ENCODE data around the gene DNAJB8.
A peak's percentile ranks its signal among the peaks of the same experiment; 100 is the strongest.

Gene DNAJB8

DNA sequence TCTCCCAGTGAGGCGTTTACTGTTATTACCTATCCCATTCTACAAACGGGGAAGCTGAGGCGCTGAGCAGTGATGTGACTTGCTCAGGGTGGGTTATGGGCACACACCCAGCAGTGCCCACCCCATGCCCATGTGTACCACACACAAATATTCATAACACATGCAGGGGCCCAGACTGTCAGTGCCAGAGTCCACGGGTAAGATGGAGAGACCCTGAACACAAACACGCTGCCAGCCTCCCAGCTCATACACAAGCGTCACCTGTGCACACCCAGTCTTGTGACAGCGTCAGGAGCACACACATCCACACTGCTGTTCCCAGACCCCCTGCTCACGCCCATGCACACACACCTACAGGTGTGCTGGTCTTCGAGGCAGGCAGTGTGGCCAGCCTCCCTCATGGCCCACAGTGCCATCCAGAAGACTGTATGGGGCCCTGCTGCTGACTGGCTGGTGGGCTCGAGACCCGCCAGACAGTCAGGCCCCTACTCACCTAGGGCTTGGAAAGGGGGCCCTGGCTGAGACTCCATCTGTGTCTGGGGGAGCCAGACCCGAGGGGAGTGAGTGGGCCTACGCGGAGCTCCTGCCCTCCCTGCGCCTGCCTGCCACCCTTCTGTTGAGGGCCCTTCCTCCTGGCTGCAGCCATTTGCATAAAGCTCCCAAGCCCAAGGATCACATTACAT is 39.4 kb downstream of the DNAJB8 start:
- DNase-seq = no peak

DNA sequence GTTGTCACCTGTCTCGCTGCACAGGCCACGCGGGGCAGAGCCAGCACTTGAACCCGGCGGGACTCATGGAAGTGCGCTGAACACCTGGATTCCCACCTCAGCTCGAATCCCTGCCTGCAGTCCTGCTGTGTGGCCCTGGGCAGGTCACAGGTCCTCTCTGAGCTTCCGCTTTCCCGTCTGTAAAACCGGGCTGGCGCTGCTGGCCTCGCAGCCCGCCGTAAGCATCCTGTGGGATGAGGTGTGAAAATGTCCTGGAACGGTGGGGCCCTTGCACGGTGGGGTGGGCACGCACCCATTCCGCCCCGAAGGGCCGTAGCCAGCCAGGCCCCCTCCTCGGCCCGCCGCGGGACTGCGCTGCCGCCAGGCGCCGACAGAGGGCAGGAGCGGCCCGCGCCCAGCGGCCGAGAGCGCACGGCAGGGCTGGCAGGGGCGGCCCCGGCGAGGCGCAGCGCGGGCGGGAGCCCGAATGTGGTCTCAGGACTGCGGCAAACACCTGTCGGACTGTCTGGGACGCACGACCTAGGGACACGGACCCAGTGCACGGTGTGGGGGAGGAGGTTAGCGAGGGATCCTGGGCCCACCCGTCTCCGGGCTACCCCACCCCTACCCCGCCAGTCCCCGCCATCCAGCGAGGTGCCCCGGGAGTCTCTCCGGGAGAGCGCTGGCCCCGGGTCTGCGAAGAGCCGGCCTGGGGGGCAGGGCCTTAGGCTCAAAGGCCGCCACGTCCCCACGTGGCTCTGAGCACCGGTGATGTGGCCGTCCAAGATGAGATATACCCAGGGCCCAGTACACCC is 40.4 kb downstream of the DNAJB8 start:
- peak in 16 of 51 donors; percentile 2 to 64 (median 17) for DNase-seq

DNA sequence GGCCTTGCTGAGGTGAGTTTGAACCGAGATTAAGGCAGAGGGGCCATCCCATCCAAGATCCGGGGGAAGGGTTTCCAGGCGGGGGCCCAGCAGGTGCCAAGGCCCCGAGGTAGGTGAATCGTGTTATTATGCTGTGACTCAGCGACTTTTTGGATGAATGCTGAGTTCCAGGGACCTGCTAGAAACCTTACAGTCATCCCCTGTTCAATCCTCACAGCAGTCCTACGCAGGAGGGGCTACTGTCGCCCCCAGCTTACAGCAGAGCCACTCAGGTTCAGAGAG is 40.9 kb downstream of the DNAJB8 start:
- no peak for DNase-seq

DNA sequence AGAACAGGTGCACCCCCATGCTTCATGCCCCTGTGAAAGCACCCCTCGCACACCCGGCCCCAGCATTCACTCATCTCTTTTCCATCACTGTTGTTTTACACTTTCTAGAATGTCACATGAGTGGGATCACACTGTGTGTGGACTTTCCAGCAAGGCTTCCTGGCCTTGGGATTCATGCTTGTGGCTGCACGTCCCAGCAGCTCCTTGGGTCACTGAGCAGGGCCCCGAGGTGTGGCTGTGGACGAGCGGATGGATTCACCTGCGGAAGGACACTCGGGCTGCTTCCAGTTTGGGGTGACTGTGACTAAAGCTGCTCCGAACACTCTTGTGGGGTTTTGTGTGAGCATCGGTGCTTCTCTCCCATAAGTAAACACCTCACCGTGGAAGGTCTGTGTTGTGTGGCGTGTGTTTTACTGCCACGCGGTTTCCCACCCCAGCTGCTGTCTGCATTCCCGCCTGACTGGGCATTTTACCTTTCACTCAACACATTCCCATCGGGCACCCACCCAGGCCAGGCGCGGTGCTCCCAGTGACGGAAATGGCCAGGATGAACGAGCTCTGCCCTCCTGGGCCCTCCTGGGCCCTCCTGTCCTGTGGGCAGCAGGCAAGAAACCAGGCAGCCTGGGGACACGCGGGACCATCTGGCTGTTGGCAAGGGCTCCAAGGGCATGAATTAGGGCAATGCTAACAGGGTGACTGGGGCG is 41.4 kb downstream of the DNAJB8 start:
- no peak for DNase-seq

DNA sequence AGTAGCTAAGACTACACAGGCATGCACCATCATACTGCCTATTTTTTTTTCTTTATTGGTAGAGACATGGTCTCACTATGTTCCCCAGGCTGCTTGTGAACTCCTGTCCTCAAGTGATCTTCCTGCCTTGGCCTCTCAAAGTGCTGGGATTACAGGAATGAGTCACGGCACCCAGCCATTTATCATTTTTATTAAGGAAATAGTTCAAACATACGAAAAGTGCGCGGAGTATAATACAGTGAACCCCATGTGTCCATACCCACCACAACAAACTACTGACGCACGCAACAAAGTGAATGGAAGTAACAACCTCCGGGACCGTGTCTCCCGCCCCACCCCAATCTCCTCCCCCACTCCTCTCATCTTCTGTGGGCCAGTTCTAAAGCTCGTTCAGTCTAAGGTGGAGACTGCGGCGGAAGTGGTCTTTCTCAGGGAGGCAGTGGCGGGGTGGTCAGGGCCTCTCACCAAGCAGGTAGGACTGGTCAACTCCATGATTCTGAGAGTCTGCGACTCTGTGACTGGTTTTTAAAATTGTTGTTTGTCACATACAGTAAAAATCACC is 42.1 kb downstream of the DNAJB8 start:
- no peak for DNase-seq

DNA sequence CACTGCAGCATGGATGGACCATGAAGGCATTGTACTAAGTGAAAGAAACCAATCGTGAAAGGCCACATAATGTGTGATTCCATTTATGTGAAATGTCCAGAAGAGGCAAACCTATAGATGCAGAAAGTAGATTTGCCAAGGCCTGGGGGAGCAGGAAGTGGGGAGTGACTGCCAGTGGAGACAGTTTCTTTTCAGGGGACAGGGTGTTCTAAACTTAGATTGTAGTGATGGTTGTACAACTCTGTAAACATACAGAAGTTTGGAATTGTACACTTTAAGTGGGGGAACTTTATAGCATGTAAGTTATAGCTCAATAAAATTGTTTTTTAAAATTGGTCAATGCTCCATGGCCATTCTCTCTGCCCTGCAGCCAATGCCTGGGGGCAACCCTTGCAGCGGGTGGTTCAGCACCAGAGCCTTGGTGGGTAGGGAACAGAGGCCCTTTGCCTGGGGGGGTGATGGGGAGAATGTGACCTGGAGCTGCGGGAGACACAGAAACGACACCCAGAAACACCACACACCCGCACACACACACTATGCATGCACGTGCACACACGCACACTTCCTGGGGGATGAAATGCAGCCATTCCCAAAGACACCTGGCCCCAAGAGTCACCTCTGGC is 43.1 kb downstream of the DNAJB8 start:
- no peak for DNase-seq

DNA sequence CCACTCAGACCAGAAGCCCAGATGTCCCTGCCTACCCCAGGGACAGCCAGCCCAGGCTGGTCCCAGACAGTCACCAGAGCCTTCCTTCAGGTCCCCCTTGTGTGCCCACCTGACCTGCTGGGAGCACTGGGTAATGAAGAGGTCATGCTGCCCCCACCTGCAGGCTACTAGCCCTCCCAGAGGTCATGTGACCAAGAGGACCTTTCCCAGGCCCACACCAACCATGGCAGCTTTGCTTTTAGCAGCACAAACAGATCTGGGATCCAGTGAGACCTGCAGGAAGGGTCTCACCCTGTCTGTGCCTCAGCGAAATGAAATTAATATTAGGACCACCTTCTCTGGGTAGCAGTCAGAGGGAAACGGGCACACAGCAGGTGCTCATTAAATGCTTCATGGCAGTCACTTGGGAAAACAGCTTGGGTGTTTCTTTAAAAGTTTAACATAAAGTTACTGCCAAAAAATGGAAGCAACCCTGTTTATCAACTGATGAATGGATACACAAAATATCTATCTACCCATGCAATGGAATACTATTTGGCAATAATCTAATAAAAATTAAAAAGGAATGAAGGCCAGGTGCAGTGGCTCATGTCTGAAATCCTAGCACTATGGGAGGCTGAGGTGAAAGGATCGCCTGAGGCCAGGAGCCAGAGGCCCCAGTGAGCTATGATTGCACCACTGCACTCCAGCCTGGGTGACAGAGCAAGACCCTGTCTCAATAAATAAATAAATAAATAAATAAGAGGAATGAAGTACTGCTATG is 43.7 kb downstream of the DNAJB8 start:
- no peak for DNase-seq

DNA sequence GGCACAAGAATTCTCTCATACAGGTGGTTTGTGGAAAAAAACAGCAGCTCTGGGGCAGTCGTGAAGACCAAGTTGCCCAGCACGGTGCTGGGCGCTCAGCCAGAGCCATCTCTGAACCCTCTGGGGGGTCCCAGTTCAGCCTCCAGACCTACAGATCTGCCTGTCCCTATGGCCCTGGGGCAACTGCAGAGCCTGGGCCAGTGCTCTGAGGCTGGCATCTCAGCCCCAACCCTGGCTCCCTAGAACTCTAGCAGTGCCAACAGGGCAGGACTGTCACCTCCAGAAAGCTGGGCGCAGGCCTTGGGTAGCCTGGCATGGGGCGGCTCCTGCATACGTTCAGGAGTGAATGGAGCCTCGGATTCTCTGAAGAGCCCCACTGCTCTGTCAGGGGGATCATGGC is 44.7 kb downstream of the DNAJB8 start:
- DNase-seq = no peak

DNA sequence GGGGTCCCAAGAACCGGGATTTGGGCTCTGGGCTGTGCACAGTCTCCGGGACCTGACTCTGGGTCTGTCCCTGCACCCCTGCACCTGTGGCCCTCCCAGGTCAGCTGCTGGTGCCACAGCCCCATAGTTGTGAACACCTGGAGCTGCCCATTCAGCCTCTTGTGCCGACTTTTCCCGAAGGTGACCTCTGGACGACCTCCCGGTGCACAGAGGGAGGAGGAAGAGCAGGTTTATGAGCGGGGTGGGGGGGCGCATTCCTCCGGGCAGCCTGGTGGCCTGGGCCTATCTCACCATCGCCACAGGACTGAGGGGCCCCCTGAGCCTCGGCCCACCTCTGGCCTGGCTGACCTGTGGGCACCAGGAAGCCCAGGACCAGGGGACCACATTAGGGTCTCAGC is 45.3 kb downstream of the DNAJB8 start:
- DNase-seq = no peak

DNA sequence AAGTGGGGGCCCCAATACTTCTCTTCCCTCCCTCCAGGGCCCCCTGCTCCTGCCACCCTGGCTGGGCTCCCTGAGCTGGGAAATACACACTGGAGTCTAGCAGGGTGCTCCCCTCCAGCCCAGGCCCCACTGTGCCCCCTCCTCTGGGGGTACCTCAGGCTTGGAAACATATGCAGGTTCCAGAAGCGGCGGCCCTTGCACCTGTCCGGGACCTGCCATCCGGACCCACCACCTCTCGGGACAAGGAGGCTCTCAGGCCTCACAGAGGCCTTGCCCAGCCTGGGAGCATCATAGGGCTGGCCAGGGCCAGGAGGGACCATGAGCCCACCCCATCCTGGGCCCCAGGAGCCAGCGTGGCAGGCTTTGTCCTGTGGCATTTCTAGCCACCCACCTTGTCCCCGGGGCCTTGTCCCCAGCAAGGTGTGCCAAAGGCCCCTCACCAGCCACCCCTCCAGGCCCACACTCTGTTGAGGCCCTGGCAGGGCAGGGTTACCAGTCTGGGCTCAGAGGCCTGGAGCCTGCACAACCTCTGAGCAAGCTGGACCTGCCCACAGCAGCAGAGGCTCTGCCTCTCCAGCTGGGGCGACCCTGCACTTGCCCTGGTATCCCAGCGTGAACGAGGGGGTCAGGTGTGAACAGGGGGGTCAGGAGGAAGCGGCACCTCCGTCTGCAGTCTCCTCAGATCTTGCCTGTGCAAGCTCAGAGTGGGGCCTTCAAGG is 45.8 kb downstream of the DNAJB8 start:
- no peak for DNase-seq

DNA sequence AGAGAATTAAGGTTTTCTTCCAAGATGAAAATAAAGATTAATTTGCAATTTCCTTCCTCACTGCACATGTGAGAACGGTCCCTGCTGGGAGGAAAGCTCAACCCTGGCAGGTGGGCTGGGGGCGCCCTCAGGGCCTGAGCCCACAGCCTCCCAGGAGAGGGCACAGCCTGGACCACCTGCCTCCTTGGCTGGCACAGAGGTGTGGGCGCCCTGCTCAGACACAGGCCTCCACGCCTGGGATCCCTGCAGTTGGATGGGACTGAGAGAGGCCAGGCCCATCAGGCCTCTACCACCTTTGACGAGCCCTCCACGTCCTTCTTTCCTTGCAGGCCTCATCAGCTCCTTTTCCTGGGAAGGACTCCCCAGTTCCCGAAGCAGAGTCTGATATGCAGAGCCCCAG is 46.4 kb downstream of the DNAJB8 start:
- no peak for DNase-seq

DNA sequence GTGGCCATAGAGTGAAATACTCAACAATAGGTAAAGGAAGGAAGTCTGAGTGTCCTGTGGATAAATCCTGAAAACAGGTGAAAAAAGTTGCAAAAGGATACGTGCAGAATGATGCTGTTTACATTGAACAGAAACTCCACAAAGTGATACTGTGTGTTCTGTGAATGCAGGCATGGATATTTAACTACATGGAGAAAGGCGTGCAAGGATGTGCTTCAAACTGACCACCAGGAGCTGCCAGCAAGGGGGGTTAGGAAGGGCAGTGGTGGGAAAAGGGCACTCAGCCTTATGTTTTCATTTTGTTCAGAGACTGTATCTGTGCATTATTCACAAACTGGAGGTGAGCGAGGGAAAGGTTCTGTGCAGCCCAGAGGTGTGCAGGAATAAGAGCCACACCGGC is 47.4 kb downstream of the DNAJB8 start:
- no peak for DNase-seq

DNA sequence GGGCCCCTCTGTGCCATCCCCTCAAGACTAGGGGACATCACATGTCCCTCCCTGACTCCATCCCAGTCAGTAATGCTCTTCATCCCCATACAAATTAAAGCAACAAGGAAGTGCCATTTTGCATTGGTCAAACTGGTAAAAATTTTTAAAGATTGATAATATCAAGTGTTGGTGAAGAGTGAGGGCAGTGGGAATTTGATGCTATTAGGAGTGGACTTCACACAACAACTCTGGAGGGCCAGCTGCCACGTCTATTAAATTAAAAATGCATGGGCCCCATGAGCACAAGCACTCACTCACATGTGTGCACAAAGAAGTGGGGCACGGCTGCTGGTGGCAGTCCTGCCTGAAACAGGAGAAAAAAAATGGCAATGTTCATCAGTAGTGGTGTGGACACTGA is 47.8 kb downstream of the DNAJB8 start:
- no peak for DNase-seq

DNA sequence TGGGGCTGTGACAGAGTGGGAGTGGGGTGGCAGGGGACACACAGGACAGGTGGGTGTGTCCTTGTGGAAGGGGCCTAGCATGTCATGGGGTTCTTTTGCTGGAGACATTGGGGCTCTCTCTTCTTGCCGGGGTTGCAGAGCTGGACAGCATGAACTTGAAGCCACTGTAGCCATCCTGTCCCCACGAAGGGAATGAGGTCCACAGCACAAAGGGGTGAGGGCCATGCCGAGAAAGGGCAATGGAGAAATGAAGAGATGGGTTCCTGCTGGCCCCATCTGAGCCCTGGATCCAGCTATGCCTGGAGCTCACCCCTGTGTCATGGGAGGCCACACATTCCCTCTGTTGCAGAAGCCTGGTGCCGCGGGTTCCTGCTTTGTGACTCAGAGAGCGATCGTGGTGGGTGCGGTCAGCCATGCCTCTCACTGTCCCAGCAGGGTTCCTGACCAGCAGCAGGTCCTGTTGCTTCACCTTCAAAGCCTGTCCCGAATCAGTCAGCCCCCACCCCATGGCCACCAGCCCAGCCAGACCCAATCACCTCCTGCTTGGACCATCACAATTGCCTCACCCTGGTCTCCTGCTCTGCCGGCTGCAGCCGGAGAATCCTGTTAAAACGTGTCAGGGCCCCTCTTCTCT is 50.0 kb downstream of the DNAJB8 start:
- no peak for DNase-seq

DNA sequence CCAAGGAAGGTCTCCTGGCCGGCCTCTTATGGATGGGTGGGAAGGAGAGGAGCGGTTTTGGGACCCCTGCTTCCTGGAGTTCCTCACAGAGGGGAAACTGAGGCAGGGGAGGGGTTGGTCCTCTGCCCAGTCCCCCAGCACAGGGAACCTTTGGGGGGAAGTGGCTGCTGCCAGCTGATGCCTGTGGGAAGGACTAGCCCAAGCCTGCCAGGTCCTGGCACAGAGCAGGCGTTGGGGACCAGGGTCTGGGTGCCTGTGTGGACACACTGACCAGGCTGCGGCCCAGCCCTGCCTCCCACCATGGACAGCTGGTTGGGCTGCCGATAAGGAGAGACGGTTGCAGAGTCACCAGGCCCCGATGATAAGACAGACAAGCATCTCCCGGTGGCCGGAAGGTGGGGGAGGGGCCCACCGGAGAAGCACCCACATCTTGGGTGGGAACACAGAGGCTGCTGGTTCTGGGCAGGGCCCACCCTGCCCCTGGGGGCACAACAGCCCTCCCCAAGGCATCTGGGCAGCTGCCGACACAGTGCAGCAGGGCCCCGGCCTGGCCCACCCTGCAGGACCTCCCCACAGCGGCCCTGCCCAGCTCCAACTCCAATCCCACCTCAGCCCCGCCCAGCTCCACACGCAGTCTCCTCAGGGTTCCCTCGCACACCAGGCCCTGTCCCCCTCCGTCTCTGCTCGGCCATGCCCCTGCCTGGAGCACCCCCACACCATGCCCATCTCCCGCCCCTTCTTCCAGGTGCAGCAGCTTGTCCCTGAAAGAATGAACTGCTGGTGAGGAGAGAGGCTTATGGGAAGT is 50.7 kb downstream of the DNAJB8 start:
- no peak for DNase-seq

DNA sequence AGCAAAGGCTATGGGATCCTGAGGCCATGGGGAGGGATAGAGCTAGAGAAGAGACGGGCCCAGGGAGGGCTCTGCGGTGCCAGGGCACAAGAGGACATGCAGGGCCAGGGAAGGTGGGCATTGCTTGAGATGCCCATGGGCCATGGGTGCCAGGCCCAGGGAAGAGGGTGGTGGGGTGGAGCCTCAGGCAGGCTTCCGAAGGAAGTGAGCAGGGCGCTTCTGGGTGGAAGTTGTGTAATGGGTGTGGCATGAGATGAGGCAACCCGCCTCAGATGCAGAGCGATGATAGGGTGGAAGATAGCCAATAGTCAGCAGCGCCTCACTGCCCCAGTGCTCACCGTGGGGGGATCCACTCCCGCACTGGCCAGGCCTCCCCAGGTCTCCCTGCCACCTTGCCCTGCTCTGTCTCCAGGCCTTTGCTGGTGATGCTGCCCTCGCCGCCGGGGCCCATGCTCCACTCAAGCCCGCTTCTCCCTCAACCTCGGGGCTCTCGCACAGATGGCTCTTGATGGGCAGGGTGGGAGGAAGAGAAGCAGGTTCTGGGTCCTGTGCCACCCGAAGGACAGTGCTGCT is 51.4 kb downstream of the DNAJB8 start:
- no peak for DNase-seq

DNA sequence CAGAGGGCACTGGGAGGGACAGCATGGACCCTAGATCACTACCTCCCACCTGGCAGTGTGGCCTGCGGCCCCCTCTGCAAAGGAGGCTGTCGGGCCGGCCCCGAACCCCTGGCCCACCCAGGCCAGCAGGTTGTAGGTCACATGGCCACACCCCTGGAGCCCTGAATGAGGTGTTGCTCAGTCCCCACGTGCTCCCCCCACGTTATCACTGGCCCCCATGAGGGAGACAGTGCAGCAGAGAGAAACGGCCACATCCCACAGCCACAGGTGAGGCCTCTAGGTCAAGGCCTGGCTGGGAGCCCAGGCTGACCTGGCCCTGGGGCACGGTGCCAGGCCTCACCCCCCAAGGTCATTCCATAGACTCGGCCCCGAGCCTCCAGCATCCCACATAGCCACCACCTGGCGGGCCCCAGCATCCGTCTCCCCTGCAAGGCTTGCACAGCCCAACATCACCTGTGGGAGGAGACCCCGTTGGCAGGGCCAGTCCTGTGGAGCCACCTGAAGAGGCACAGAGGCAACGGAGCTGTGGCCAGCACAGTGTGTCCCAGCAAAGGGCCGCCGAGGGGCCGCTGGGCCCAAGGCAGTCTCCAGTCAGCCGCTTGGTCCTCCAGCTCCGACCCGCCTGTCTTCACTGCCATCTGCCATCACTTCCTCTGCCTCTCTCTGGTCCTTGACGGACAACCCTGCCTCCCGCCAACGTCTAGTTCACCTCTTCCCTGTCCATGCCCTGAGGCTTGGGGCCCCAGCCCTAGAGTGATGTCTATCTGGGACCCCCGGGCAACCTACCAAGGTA is 53.1 kb downstream of the DNAJB8 start:
- no peak for DNase-seq

DNA sequence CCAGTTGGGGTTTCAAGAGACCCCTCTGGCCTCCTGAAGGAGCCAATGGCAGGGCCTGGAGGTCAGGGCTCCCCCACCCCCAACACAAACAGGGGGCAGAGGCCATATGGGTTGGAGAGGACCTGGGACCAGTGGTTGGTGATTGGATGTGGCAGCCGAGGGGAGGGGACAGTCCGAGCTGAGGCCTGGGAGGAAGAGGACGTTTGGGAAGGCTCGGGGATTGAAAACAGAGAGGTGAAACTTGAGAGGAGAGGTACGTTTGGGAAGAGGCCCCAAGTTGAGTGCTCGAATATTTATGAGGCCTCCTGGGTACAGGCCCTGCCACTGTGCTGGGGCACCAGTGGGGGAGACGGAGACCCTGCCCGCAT is 53.7 kb downstream of the DNAJB8 start:
- no peak for DNase-seq
